Mammary epithelial cell (primary cell): ENCODE data around the gene NOL12.

Experiments used
- CTCF ChIP-seq, 2 donors: IDR thresholded peaks in 1 of 2; conservative IDR thresholded peaks in 1 of 2; 2 replicates each; pipeline ENCODE4 v1.5.1; 2011 to 2012; ENCODE audit warnings: inconsistent platforms in 2 of 2, low read length in 2 of 2, mild to moderate bottlenecking in 2 of 2, control low read depth in 1 of 2, low read depth in 1 of 2; ENCODE audit not compliant: insufficient read depth in 1 of 2; ENCODE audit errors: extremely low read depth in 1 of 2
- EZH2 ChIP-seq: IDR thresholded peaks from 2 replicates; pipeline ENCODE4 v1.6.1; 2012; ENCODE audit warnings: low read length, inconsistent platforms, borderline replicate concordance

- TF ChIP-seq EZH2 (no peak), CTCF (conservative IDR thresholded peaks at IDR 0.05 in 1 of 2, IDR thresholded peaks at IDR 0.05 in 1 of 2; ENCODE audit: extremely low read depth in 1 of 2, insufficient read depth in 1 of 2, low read depth in 1 of 2, low read length in 2 of 2) (no peak)
Observed at GRCh38 chr22:37678372-37678771, 7.8 kb upstream of the NOL12 start.
